ENCODE results near the gene FAM135A.

GRCh38 chr6:70530023-70530422 is 116.7 kb downstream of the FAM135A start:
- TF ChIP-seq REST (IDR thresholded peaks at IDR 0.05; ENCODE audit: low read depth, low read length) (no peak), PRDM15 (CRISPR knock-in tag; IDR thresholded peaks at IDR 0.05) (no peak), TCF7 (IDR thresholded peaks at IDR 0.05; ENCODE audit: borderline replicate concordance) (no peak), TAF1 (IDR thresholded peaks at IDR 0.05; ENCODE audit: borderline replicate concordance, low read depth, low read length) (no peak), RAD21 (IDR thresholded peaks at IDR 0.05; ENCODE audit: insufficient read depth, low read depth, low read length) (no peak), CTCF (IDR thresholded peaks at IDR 0.05 in 2 of 3, conservative IDR thresholded peaks at IDR 0.05 in 1 of 3; ENCODE audit: control insufficient read depth in 2 of 3, extremely low read depth in 1 of 3, insufficient read depth in 1 of 3, low read depth in 3 of 3, low read length in 3 of 3) (no peak), EP300 (IDR thresholded peaks at IDR 0.05; ENCODE audit: borderline replicate concordance in 1 of 2, control insufficient read depth in 1 of 2, low read depth in 2 of 2, low read length in 2 of 2) (no peak)

All from GM12878 (cell line).